Fibroblast of mammary gland (primary cell): Measurements from ENCODE around the gene ZNF275.

Source experiments
- DNase-seq: peaks from one replicate; pipeline ENCODE4 v3.0.0-alpha.2; 2010; ENCODE audit warnings: low read depth
- H3K4me3 ChIP-seq: 2 replicates; pipeline ENCODE4 v1.5.1; 2011; ENCODE audit warnings: low read depth, mild to moderate bottlenecking, low read length, moderate library complexity; ENCODE audit not compliant: control insufficient read depth
- CTCF ChIP-seq: conservative IDR thresholded peaks from 2 replicates; pipeline ENCODE4 v1.5.1; 2011; ENCODE audit warnings: low read depth, low read length, inconsistent platforms; ENCODE audit not compliant: control insufficient read depth, insufficient read depth

ZNF275 gene

DNA sequence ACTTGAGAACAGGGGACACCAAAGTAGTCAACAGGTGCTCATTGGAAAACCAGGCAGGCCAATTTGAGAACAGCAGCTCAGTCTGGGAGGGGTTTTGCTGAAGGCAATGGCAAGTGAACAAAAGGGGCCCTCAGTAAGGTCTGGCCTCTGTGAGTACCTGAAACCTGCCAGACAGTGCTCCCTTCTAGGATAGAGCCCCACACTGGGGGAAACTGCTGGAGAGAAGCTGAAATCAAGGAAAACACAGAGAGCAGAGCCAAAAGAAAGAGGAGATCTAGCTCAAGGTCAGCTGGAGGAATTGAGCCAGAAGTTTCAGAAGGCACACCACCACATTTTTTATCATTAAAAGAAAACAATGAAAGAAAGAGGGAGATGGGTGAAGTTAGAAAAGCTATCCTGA is 39.0 kb downstream of the ZNF275 start:
- no peak for DNase-seq
- TF ChIP-seq CTCF = no peak
- H3K4me3 ChIP-seq = no peak overlapping the region

DNA sequence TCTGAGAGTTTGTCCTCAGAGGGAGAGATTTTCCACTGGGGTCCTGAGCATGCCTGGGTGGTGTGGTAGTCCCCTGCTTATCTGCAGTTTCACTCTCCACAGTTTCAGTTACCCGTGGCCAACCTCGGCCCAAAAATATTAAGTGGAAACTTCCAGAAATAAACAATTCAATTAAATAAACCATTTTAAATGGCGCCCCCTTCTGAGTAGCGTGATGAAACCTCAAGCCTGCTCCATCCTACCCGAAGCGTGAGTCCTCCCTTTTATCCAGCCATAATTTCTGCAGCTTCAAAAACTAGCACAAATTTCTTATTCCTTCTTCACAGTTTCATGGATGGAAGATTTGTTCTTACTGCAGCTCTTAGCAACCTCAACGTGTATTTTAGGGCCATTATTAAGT is 40.5 kb downstream of the ZNF275 start:
- TF ChIP-seq CTCF = no peak
- H3K4me3 ChIP-seq = no peak overlapping the region
- DNase-seq = no peak

- no peak overlapping the region for H3K4me3 ChIP-seq
- no peak for DNase-seq
- no peak for TF ChIP-seq CTCF
Measured at GRCh38 chrX:153375571-153375970, 41.6 kb downstream of the ZNF275 start.

- no peak for DNase-seq
- TF ChIP-seq CTCF = no peak
- H3K4me3 ChIP-seq = no peak overlapping the region
Measured at GRCh38 chrX:153377727-153378126, 43.8 kb downstream of the ZNF275 start.

DNA sequence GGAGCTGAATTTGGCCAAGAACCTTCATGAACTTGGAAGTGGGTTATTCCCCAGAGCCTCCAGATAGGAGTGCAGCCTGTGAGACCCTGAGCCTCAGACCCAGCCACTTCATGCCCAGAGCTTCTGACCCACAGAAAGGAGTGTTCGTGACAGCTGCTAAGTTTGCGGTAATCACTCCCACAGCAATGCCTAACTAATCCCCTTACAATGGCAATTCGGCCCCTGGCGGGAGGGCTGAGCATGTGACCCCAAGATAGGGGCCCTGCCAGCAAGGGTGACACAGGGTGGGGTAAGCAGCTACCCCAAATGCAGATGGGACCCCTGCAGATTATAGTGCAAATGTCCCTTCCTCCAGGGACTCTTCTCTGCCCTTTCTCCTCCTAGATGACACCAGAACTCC is 44.7 kb downstream of the ZNF275 start:
- no peak for DNase-seq
- H3K4me3 ChIP-seq = no peak overlapping the region
- no peak for TF ChIP-seq CTCF

DNA sequence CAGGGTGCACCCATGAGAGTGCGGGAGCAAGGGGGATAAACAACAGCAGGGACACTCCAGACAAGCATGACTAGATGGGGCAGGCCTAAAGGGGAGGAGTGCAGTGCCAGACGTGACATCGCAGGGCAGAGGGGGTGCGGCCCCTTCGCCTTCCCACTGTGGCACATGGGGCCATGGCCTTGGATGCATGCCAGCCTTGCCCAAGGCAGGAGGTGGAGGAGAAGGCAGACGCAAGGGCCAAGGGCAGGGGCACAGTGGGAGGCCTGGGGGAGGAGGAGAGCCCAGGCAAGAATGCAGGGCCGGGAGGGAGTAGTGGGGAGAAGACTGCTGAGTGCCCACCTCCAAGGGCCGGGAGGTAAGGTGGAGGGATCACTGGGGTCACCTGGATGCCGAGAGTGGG is 45.6 kb downstream of the ZNF275 start:
- H3K4me3 ChIP-seq = no peak overlapping the region
- no peak for TF ChIP-seq CTCF
- DNase-seq = no peak

GRCh38 chrX:153379971-153380581 is 46.1 kb downstream of the ZNF275 start:
- no peak for DNase-seq
- TF ChIP-seq CTCF = no peak
- H3K4me3 ChIP-seq = no peak overlapping the region
